ENCODE data around the gene TRIM65.

Gene TRIM65

GRCh38 chr17:75842963-75843576 is 53.7 kb downstream of the TRIM65 start:
- no peak for TF ChIP-seq CTCF (IDR thresholded peaks at IDR 0.05; ENCODE audit: control insufficient read depth, insufficient read depth, low read depth, low read length, missing control alignments)
- no peak overlapping the region for H3K4me3 ChIP-seq (ENCODE audit: control insufficient read depth, low read depth, low read length)
- no peak for DNase-seq (ENCODE audit: low read depth)

DNA sequence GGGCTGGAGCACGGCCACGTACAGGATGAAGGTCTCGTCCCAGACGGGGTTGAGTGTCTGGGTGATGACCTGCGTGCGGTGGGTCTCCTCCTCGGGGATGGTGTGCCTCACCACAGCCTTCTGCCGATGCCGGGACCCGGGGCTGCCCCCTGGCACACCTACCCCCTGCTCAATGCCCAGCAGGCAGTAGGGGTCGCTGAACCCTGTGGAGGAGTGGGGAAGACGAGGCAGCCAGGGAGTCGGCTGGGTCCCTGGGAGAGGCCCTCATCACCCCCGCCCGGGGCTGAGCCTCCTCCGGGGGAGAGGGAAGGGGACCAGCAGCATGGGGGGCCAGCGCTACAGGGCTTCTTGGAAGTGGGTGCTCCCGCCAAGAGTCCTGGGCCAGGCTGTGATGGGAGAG is 54.3 kb downstream of the TRIM65 start:
- no peak for TF ChIP-seq CTCF (IDR thresholded peaks at IDR 0.05; ENCODE audit: control insufficient read depth, insufficient read depth, low read depth, low read length, missing control alignments)
- DNase-seq (ENCODE audit: low read depth), result no peak
- no peak overlapping the region for H3K4me3 ChIP-seq (ENCODE audit: control insufficient read depth, low read depth, low read length)

- no peak for TF ChIP-seq CTCF (IDR thresholded peaks at IDR 0.05; ENCODE audit: control insufficient read depth, insufficient read depth, low read depth, low read length, missing control alignments)
- DNase-seq (ENCODE audit: low read depth), result no peak
- H3K4me3 ChIP-seq (ENCODE audit: control insufficient read depth, low read depth, low read length), result no peak overlapping the region
Observed at GRCh38 chr17:75840799-75841164, 56.0 kb downstream of the TRIM65 start.

GRCh38 chr17:75839942-75840798 is 56.6 kb downstream of the TRIM65 start:
- DNase-seq (ENCODE audit: low read depth), result no peak
- H3K4me3 ChIP-seq (ENCODE audit: control insufficient read depth, low read depth, low read length), result no peak overlapping the region
- TF ChIP-seq CTCF (IDR thresholded peaks at IDR 0.05; ENCODE audit: control insufficient read depth, insufficient read depth, low read depth, low read length, missing control alignments), result no peak
